H1 (cell line): ENCODE measurements around the gene DSE. TPM values are rescaled to one million over a fixed set of nuclear protein-coding genes. Genes with fewer than 3 reads are reported as not detected.

ENCODE experiments used
- CTCF ChIA-PET: fragments of 300-600 bp; sonication (Branson Sonifier 250); formaldehyde crosslinking; loops from one replicate; lab custom pipeline; 2021; ENCODE audit not compliant: partially characterized antibody; lab: Charles Lee
- POLR2A ChIA-PET: fragments of 300-600 bp; sonication (Branson Sonifier 250); formaldehyde crosslinking; loops from one replicate; lab custom pipeline; 2021; ENCODE audit warnings: inconsistent platforms; ENCODE audit not compliant: partially characterized antibody; lab: Charles Lee
- DNase-seq, 2 experiments: peaks; one replicate each; pipeline versions ENCODE4 v3.0.0 to v3.0.0-alpha.2; 2010 to 2022; ENCODE audit warnings: low spot score in 2 of 2, low read depth in 1 of 2, mixed read lengths in 1 of 2
- FAIRE-seq: peaks from 2 replicates; lab custom pipeline; 2011; peaks lifted over from hg19 to GRCh38; lab: Jason Lieb, UNC
- H2AFZ ChIP-seq: 2 replicates; pipeline ENCODE4 v1.8.1; 2012; ENCODE audit warnings: low read length, inconsistent platforms
- H2AK5ac ChIP-seq: 2 replicates; pipeline ENCODE4 v1.6.1; 2013; ENCODE audit warnings: low read depth, low read length
- H2BK120ac ChIP-seq: replicated peaks from 2 replicates; pipeline ENCODE3; 2013; ENCODE audit warnings: low read depth, low read length, inconsistent platforms
- H2BK12ac ChIP-seq: 2 replicates; pipeline ENCODE4 v1.6.1; 2013; ENCODE audit warnings: low read depth, low read length
- H2BK15ac ChIP-seq: 2 replicates; pipeline ENCODE4 v1.6.1; 2013; ENCODE audit warnings: low read length
- H2BK20ac ChIP-seq: 2 replicates; pipeline ENCODE4 v1.6.1; 2013; ENCODE audit warnings: low read length
- H2BK5ac ChIP-seq: 2 replicates; pipeline ENCODE4 v1.6.1; 2013; ENCODE audit warnings: low read depth, low read length
- H3K14ac ChIP-seq: 2 replicates; pipeline ENCODE4 v1.6.1; 2013; ENCODE audit warnings: inconsistent platforms; ENCODE audit not compliant: insufficient read length
- H3K18ac ChIP-seq: 2 replicates; pipeline ENCODE4 v1.6.1; 2013; ENCODE audit warnings: low read length; ENCODE audit errors: extremely low read depth
- H3K23ac ChIP-seq: 2 replicates; pipeline ENCODE4 v1.6.1; 2013; ENCODE audit warnings: inconsistent platforms; ENCODE audit not compliant: insufficient read length
- H3K23me2 ChIP-seq: 2 replicates; pipeline ENCODE4 v1.6.1; 2013; ENCODE audit warnings: low read depth, low read length
- H3K27ac ChIP-seq: 2 replicates; pipeline ENCODE4 v1.6.1; 2011; ENCODE audit warnings: low read depth, low read length, inconsistent platforms
- H3K27me3 ChIP-seq, 4 experiments: replicated peaks in 1 of 4; 1 replicate in 1 of 4; 2 replicates in 3 of 4; pipeline versions ENCODE4 v1.6.1 to v1.8.1; 2011 to 2013; ENCODE audit warnings: low read length in 3 of 4, mild to moderate bottlenecking in 3 of 4, inconsistent platforms in 2 of 4, mixed read lengths in 2 of 4, moderate library complexity in 1 of 4; ENCODE audit not compliant: control insufficient read depth in 3 of 4, insufficient read depth in 3 of 4; ENCODE audit errors: extremely low read depth in 1 of 4
- H3K36me3 ChIP-seq, 4 experiments: 2 replicates each; pipeline versions ENCODE4 v1.6.1 to v1.8.1; 2011 to 2013; ENCODE audit warnings: mild to moderate bottlenecking in 4 of 4, low read length in 3 of 4, moderate library complexity in 2 of 4, control low read depth in 1 of 4, inconsistent platforms in 1 of 4; ENCODE audit not compliant: insufficient read depth in 4 of 4, control insufficient read depth in 2 of 4
- H3K4ac ChIP-seq: replicated peaks from 2 replicates; pipeline ENCODE3; 2013; ENCODE audit warnings: low read length, low read depth, mixed read lengths, inconsistent platforms; ENCODE audit not compliant: insufficient read length
- H3K4me1 ChIP-seq, 4 experiments: replicated peaks in 1 of 4; 1 replicate in 1 of 4; 2 replicates in 3 of 4; pipeline versions ENCODE4 v1.6.1 to v1.8.1; 2011 to 2013; ENCODE audit warnings: low read length in 3 of 4, inconsistent platforms in 2 of 4, mixed read lengths in 1 of 4; ENCODE audit not compliant: insufficient read depth in 4 of 4, control insufficient read depth in 3 of 4
- H3K4me2 ChIP-seq, 2 experiments: 2 replicates each; pipeline versions ENCODE4 v1.6.1 to v1.8.1; 2011 to 2013; ENCODE audit warnings: low read depth in 2 of 2, low read length in 2 of 2, control low read depth in 1 of 2, inconsistent platforms in 1 of 2, mild to moderate bottlenecking in 1 of 2; ENCODE audit not compliant: insufficient read depth in 1 of 2
- H3K4me3 ChIP-seq, 4 experiments: fragments of 200-600, 300-600 bp in 1 of 4; sonication (generic), shearing (Covaris generic), sonication (Bioruptor Twin) in 1 of 4; 2 replicates each; pipeline versions ENCODE4 v1.5.1 to v1.8.1; 2011 to 2016; ENCODE audit warnings: low read length in 4 of 4, low read depth in 3 of 4, control low read depth in 2 of 4, inconsistent platforms in 2 of 4, mild to moderate bottlenecking in 2 of 4, mixed read lengths in 1 of 4, moderate library complexity in 1 of 4; ENCODE audit not compliant: insufficient read depth in 2 of 4; ENCODE audit errors: extremely low read depth in 1 of 4
- H3K56ac ChIP-seq: replicated peaks from 2 replicates; pipeline ENCODE3; 2013; ENCODE audit warnings: low read depth, mild to moderate bottlenecking, mixed read lengths, low read length, inconsistent platforms; ENCODE audit not compliant: insufficient read length
- H3K79me1 ChIP-seq: 2 replicates; pipeline ENCODE4 v1.6.1; 2013; ENCODE audit warnings: low read depth, low read length, control low read depth
- H3K79me2 ChIP-seq, 2 experiments: 2 replicates each; pipeline versions ENCODE4 v1.6.1 to v1.8.1; 2012 to 2013; ENCODE audit warnings: low read length in 2 of 2, mild to moderate bottlenecking in 2 of 2, inconsistent platforms in 1 of 2; ENCODE audit not compliant: insufficient read depth in 2 of 2, control insufficient read depth in 1 of 2
- H3K9ac ChIP-seq, 4 experiments: replicated peaks in 1 of 4; 1 replicate in 1 of 4; 2 replicates in 3 of 4; pipeline versions ENCODE4 v1.6.1 to v1.8.1; 2011 to 2013; ENCODE audit warnings: low read depth in 3 of 4, low read length in 3 of 4, control low read depth in 2 of 4, mild to moderate bottlenecking in 2 of 4, moderate library complexity in 2 of 4, inconsistent platforms in 1 of 4; ENCODE audit errors: extremely low read depth in 1 of 4
- H3K9me3 ChIP-seq, 2 experiments: 2 replicates each; pipeline versions ENCODE4 v1.6.1 to v1.8.1; 2012 to 2013; ENCODE audit warnings: mild to moderate bottlenecking in 2 of 2, moderate library complexity in 2 of 2, control low read depth in 1 of 2, inconsistent platforms in 1 of 2, low read depth in 1 of 2, low read length in 1 of 2, mixed read lengths in 1 of 2; ENCODE audit not compliant: insufficient read depth in 2 of 2
- H4K20me1 ChIP-seq, 2 experiments: replicated peaks in 1 of 2; 2 replicates each; pipeline versions ENCODE3 to v1.8.1; 2011 to 2013; ENCODE audit warnings: inconsistent platforms in 2 of 2, low read length in 2 of 2, mild to moderate bottlenecking in 1 of 2; ENCODE audit not compliant: insufficient read depth in 2 of 2, control insufficient read depth in 1 of 2
- H4K5ac ChIP-seq: 2 replicates; pipeline ENCODE4 v1.6.1; 2013; ENCODE audit warnings: low read length, low read depth, mixed read lengths, inconsistent platforms; ENCODE audit not compliant: insufficient read length
- H4K8ac ChIP-seq: 2 replicates; pipeline ENCODE4 v1.8.0; 2013; ENCODE audit warnings: mild to moderate bottlenecking, moderate library complexity, low read length, inconsistent platforms; ENCODE audit not compliant: insufficient read depth; ENCODE audit errors: extremely low read depth
- H4K91ac ChIP-seq: replicated peaks from 2 replicates; pipeline ENCODE3; 2013; ENCODE audit warnings: low read length, mixed read lengths, inconsistent platforms; ENCODE audit not compliant: insufficient read length
- CHD1 ChIP-seq: IDR thresholded peaks from 2 replicates; pipeline ENCODE4 v1.6.1; 2012; ENCODE audit warnings: low read depth, low read length, improper control_type of control experiment
- PHF8 ChIP-seq: fragments of 200-600 bp; sonication (generic); conservative IDR thresholded peaks from 2 replicates; pipeline ENCODE4 v1.7.1; 2012; ENCODE audit warnings: low read depth, mild to moderate bottlenecking, inconsistent platforms, low read length, moderate library complexity
- SRF ChIP-seq: IDR thresholded peaks from 2 replicates; pipeline ENCODE4 v1.6.1; 2011; ENCODE audit warnings: mild to moderate bottlenecking, low read depth, low read length, moderate library complexity
- WGBS, 2 experiments: shearing (Covaris generic) in 1 of 2; methylation state at CpG; one replicate each; pipeline versions ENCODE4 v1.1.6 to v1.1.7; 2013 to 2015; ENCODE audit warnings: low lambda C conversion rate in 2 of 2, mixed read lengths in 2 of 2, inconsistent platforms in 1 of 2, low coverage in 1 of 2, missing lambda C conversion rate in 1 of 2; ENCODE audit not compliant: insufficient replicate concordance in 2 of 2, insufficient coverage in 1 of 2, insufficient read length in 1 of 2; ENCODE audit errors: extremely low coverage in 1 of 2, missing lambda C conversion rate in 1 of 2; 5-methylcytosine and 5-hydroxymethylcytosine counted together
- polyA plus RNA-seq, 7 experiments: library from polyadenylated mRNA; depleted of rRNA in 3 of 7; stranded (reverse) in 5 of 7; unstranded in 2 of 7; fragments of >200 nt in 5 of 7; fragments of 200-250 nt in 2 of 7; gene quantifications; 1 replicate in 5 of 7; 2 replicates in 1 of 7; 4 replicates in 1 of 7; pipeline versions ENCODE4 v1.2.1 to v1.2.3, GENCODE V29; 2011 to 2013; ENCODE audit warnings: missing spikeins in 2 of 7, mixed read lengths in 2 of 7
- total RNA-seq: library from RNA; stranded (reverse); fragmentation: NEBNext Ultra II Directional; extraction: Animal tissue kit (Norgen Biotek cat#: 25700); gene quantifications from 2 replicates; pipeline ENCODE4 v1.2.1, GENCODE V29; 2021

The DSE gene
- total and polyA plus RNA-seq, 2 of the 8 experiments (the other 6 are each of a cell fraction or from before 2014, with no cell fraction given): 32.5 to 94.4 TPM

DNA sequence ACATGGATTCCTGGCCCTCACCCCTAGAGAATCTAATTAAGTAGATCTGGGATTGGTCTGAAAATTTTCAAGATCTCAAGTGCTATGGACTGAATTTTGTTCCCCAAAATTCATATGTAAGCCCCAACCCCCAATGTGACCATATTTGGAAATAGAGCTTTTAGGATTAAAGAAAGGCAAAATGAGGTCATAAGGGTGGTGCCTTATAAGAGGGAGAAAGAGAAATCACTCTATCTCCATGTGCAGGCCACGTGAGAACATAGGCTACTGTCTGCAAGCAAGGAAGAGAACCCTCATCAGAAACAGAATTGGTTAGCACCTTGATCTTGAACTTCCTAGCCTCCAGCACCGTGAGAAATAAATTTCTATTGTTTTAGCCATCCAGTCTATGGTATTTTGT lies 8.5 kb upstream of the DSE start:
- no peak for TF ChIP-seq CHD1
- TF ChIP-seq PHF8: no peak
- TF ChIP-seq SRF: peak; percentile 27; the same call in 1 of the 2 replicates
- Histone ChIP-seq H3K23ac (no peak overlapping the region), H3K4ac (no peak overlapping the region), H4K20me1 (no peaks in the 10 kb centered on the region), H2BK12ac (no peak overlapping the region), H3K4me3 (no peak overlapping the region), H3K27ac (no peak overlapping the region), H3K79me1 (no peaks in the 10 kb centered on the region), H3K9me3 (no peaks in the 10 kb centered on the region), H3K36me3 (no peaks in the 10 kb centered on the region), H3K18ac (no peak overlapping the region), H2BK120ac (no peak overlapping the region), H3K14ac (no peak overlapping the region), H4K8ac (no peak overlapping the region), H2AFZ (no peak overlapping the region), H4K5ac (no peak overlapping the region), H3K79me2 (no peaks in the 10 kb centered on the region), H2BK15ac (no peak overlapping the region), H2BK5ac (no peak overlapping the region), H3K27me3 (no peaks in the 10 kb centered on the region), H3K56ac (no peak overlapping the region), H3K4me1 (no peaks in the 10 kb centered on the region), H3K9ac (no peak overlapping the region), H3K4me2 (no peak overlapping the region), H3K23me2 (no peaks in the 10 kb centered on the region), H4K91ac (no peak overlapping the region), H2BK20ac (no peak overlapping the region), H2AK5ac (no peak overlapping the region)
- POLR2A ChIA-PET: interaction anchor here (0.9 to 1.7 kb wide), 4 partner anchors 8 to 65 kb away, joined by 3 to 5 read pairs (median 4); no protein-coding TSS in a partner anchor
- no peak for DNase-seq
- CTCF ChIA-PET: interaction anchor here (0.8 to 1.7 kb wide), 6 partner anchors 13 to 192 kb away, joined by 3 to 5 read pairs (median 4); partner anchors contain the start of gene CALHM4
- FAIRE-seq: no peak
- WGBS, 2 experiments: 44% methylated on average over 2 of the region's 2 CpGs; no CpG with 5 or more reads in 1 of the 2 experiments
